GM12873 (cell line): ENCODE data around the gene GABBR2.

Experiments used
- TF ChIP-seq, protein P1 (sequence below): IDR thresholded peaks from 2 replicates; pipeline ENCODE4 v1.5.1; 2012; ENCODE audit warnings: low read depth, mild to moderate bottlenecking, moderate library complexity, low read length, control low read depth; ENCODE audit not compliant: insufficient read depth; ENCODE audit errors: missing control alignments

Gene GABBR2

GRCh38 chr9:98315067-98315453, 393.7 kb downstream of the GABBR2 start:
- TF ChIP-seq, protein P1, sequence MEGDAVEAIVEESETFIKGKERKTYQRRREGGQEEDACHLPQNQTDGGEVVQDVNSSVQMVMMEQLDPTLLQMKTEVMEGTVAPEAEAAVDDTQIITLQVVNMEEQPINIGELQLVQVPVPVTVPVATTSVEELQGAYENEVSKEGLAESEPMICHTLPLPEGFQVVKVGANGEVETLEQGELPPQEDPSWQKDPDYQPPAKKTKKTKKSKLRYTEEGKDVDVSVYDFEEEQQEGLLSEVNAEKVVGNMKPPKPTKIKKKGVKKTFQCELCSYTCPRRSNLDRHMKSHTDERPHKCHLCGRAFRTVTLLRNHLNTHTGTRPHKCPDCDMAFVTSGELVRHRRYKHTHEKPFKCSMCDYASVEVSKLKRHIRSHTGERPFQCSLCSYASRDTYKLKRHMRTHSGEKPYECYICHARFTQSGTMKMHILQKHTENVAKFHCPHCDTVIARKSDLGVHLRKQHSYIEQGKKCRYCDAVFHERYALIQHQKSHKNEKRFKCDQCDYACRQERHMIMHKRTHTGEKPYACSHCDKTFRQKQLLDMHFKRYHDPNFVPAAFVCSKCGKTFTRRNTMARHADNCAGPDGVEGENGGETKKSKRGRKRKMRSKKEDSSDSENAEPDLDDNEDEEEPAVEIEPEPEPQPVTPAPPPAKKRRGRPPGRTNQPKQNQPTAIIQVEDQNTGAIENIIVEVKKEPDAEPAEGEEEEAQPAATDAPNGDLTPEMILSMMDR = no peak

DNA sequence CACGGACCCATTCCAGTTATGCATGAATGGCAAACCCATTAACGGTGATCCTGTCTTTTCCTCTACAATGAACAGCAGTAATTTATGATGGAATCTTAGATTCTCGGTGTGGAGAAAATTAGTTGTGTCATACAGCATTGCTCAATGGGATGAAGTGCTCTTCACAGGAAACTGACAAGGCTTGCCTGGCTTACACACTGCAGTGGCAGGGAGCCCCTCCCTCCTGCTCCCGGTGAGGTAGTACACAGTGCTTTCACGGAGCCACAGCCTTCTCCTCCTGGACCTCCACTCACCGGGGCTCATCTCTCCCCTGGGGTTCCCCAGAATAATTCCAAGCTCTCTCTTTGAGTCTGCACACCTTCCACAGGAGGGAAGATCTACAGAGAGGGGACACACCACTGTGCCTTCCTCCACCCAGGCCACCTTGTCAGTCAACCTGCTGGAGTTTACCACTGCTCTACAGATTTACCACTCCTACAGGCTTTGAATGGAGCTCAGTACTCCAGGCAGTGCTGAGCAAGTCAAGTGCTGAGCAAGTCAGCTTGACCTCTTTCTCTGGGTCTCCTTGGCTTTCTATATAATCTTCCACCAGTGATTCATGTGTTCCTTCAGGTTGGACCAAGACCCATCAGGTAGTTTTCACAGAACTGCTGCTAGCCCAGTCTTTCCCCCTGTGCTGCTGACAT, 394.2 kb downstream of the GABBR2 start:
- TF ChIP-seq, protein P1 = no peak

DNA sequence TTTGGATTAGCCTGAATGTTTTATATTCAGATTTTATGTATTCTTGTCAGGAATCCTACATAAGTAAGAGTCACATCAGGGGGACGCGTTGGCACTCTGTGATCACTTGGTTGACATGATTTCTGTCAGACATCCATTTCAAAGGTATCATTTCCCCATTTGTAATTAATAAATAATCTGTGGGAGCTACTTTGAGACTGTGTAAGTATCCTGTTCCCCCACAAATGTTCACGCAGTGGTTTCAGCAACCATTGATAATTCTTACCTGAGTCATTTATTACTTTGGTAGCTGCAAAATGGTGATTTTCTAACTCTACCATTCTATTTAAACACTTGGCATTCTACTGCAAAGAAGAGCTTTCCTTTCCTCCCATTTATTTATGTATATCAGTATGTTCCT, 396.4 kb downstream of the GABBR2 start:
- TF ChIP-seq, protein P1 = no peak

- TF ChIP-seq, protein P1 = no peak
These were observed 397.2 kb downstream of the GABBR2 start for GRCh38 chr9:98311541-98311940.

DNA sequence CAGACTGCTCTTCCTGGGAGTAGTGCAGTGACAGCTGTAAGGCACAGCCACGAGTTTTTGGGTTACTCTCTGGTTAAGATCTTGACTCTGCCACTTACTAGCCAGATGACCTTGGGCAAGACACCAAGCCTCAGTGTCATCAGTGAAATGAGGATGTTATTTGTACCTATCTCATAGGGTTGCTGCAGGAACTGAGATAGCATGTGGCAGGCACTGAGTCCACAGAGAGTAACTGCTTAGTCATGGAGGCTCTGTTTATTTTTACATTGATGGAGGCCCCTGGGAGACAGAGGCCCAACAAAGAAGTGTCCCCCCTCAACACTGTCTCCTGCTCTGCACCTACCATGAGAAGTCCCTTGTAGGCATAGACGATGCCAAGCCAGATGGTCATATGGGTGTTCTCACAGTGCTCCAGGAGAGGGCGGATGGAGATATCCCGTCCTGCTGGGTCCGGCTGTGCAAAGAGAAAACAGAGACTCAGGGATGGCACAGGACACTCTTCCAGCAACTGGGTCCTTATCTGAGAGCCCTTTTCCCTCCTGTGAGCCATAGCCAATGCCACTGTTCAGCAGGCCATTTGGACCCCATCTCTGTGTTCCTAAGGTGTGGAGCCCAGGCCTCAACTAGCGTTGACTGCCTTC, 397.9 kb downstream of the GABBR2 start:
- TF ChIP-seq, protein P1 = no peak

GRCh38 chr9:98306384-98307145, 402.2 kb downstream of the GABBR2 start:
- TF ChIP-seq, protein P1 = no peak

DNA sequence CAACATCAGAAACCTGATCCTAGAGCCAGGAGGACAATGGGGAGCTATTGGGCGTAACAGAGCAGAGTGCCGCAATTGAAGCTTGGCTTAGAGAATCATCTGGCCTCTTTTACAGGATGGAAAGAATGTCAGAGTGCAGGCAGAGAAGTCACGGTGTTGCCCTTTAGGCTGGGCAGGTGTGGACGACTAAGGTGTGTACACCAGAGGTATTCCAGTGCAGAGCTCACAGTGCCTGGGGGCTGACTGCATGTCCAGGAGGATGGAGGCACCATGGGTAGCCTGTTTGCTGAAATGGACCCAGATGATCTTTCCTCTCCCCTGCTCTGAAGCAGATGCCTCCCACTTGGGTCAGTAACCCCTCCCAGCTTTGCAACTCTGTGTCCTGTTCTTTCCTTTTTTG, 404.4 kb downstream of the GABBR2 start:
- TF ChIP-seq, protein P1 = no peak
